Trophoblast cell (in vitro differentiated cells and primary cell): Measurements from ENCODE around the gene MPP7. TPM values are rescaled to one million over a fixed set of nuclear protein-coding genes. Genes with fewer than 3 reads are reported as not detected.

Experiments
- DNase-seq, 2 donors: peaks; one replicate each; pipeline ENCODE4 v3.0.0-alpha.2; 2016
- H2AFZ ChIP-seq: 2 replicates; pipeline ENCODE4 v1.6.1; 2013; ENCODE audit warnings: low read length, moderate library complexity, mild to moderate bottlenecking; ENCODE audit not compliant: insufficient read depth, poor library complexity
- H2AK5ac ChIP-seq: 2 replicates; pipeline ENCODE4 v1.6.1; 2013; ENCODE audit warnings: mild to moderate bottlenecking, low read length
- H2BK120ac ChIP-seq: 2 replicates; pipeline ENCODE4 v1.6.1; 2013; ENCODE audit warnings: low read length, mild to moderate bottlenecking, moderate library complexity; ENCODE audit not compliant: insufficient read depth, poor library complexity
- H2BK12ac ChIP-seq: 2 replicates; pipeline ENCODE4 v1.6.1; 2013; ENCODE audit warnings: mild to moderate bottlenecking, low read length, moderate library complexity
- H2BK5ac ChIP-seq: 2 replicates; pipeline ENCODE4 v1.6.1; 2013; ENCODE audit warnings: low read length, low read depth, moderate library complexity, mild to moderate bottlenecking; ENCODE audit not compliant: poor library complexity
- H3K14ac ChIP-seq: 2 replicates; pipeline ENCODE4 v1.6.1; 2013; ENCODE audit warnings: mild to moderate bottlenecking, low read length
- H3K18ac ChIP-seq: 2 replicates; pipeline ENCODE4 v1.6.1; 2013; ENCODE audit warnings: mild to moderate bottlenecking, low read length
- H3K23ac ChIP-seq: 2 replicates; pipeline ENCODE4 v1.6.1; 2013; ENCODE audit warnings: low read length
- H3K27ac ChIP-seq: 2 replicates; pipeline ENCODE4 v1.5.1; 2013; ENCODE audit warnings: low read depth, mild to moderate bottlenecking, inconsistent platforms, low read length, moderate library complexity
- H3K27me3 ChIP-seq: 2 replicates; pipeline ENCODE4 v1.6.1; 2013; ENCODE audit warnings: inconsistent platforms, mild to moderate bottlenecking, low read length, moderate library complexity; ENCODE audit not compliant: insufficient read depth
- H3K36me3 ChIP-seq, 2 experiments: 1 replicate in 1 of 2; 2 replicates in 1 of 2; pipeline ENCODE4 v1.6.1; 2013; ENCODE audit warnings: low read length in 2 of 2, mild to moderate bottlenecking in 2 of 2, moderate library complexity in 1 of 2; ENCODE audit not compliant: insufficient read depth in 2 of 2, control insufficient read depth in 1 of 2
- H3K4ac ChIP-seq: 2 replicates; pipeline ENCODE4 v1.6.1; 2013; ENCODE audit warnings: low read depth, mild to moderate bottlenecking, low read length, moderate library complexity
- H3K4me1 ChIP-seq, 2 experiments: 1 replicate in 1 of 2; 2 replicates in 1 of 2; pipeline ENCODE4 v1.6.1; 2013; ENCODE audit warnings: low read length in 2 of 2, mild to moderate bottlenecking in 2 of 2, moderate library complexity in 1 of 2; ENCODE audit not compliant: insufficient read depth in 2 of 2, control insufficient read depth in 1 of 2
- H3K4me2 ChIP-seq: 2 replicates; pipeline ENCODE4 v1.6.1; 2013; ENCODE audit warnings: inconsistent platforms, mild to moderate bottlenecking, low read length, moderate library complexity
- H3K4me3 ChIP-seq: 2 replicates; pipeline ENCODE4 v1.5.1; 2013; ENCODE audit warnings: mild to moderate bottlenecking, low read depth, low read length, inconsistent platforms
- H3K79me1 ChIP-seq: one replicate; pipeline ENCODE4 v1.6.1; 2013; ENCODE audit warnings: low read length
- H3K79me2 ChIP-seq: 2 replicates; pipeline ENCODE4 v1.6.1; 2013; ENCODE audit warnings: low read length, mild to moderate bottlenecking; ENCODE audit not compliant: control insufficient read depth, insufficient read depth, poor library complexity
- H3K9ac ChIP-seq: 2 replicates; pipeline ENCODE4 v1.6.1; 2013; ENCODE audit warnings: mild to moderate bottlenecking, low read length
- H3K9me3 ChIP-seq: 2 replicates; pipeline ENCODE4 v1.6.1; 2013; ENCODE audit warnings: low read depth, mild to moderate bottlenecking, control low read depth, inconsistent platforms, low read length; ENCODE audit not compliant: insufficient read depth
- H4K12ac ChIP-seq: 2 replicates; pipeline ENCODE4 v1.6.1; 2013; ENCODE audit warnings: low read depth, mild to moderate bottlenecking, low read length, moderate library complexity
- H4K8ac ChIP-seq: 2 replicates; pipeline ENCODE4 v1.6.1; 2013; ENCODE audit warnings: low read depth, mild to moderate bottlenecking, low read length, moderate library complexity
- H4K91ac ChIP-seq: one replicate; pipeline ENCODE4 v1.6.1; 2013; ENCODE audit warnings: low read depth, mild to moderate bottlenecking, low read length, moderate library complexity
- WGBS: extraction: QIAGEN DNeasy Blood & Tissue Kit; methylation state at CpG from one replicate; pipeline ENCODE4 v1.1.7; 2013; ENCODE audit warnings: missing lambda C conversion rate; ENCODE audit not compliant: insufficient read length, insufficient coverage; ENCODE audit errors: extremely low coverage; 5-methylcytosine and 5-hydroxymethylcytosine counted together
- polyA plus RNA-seq: library from polyadenylated mRNA; stranded (reverse); fragments of 200-250 nt; gene quantifications from 2 replicates; pipeline ENCODE4 v1.2.3, GENCODE V29; 2013

The MPP7 gene
- 12.8 and 13.4 TPM in 2 replicates for polyA plus RNA-seq

DNA sequence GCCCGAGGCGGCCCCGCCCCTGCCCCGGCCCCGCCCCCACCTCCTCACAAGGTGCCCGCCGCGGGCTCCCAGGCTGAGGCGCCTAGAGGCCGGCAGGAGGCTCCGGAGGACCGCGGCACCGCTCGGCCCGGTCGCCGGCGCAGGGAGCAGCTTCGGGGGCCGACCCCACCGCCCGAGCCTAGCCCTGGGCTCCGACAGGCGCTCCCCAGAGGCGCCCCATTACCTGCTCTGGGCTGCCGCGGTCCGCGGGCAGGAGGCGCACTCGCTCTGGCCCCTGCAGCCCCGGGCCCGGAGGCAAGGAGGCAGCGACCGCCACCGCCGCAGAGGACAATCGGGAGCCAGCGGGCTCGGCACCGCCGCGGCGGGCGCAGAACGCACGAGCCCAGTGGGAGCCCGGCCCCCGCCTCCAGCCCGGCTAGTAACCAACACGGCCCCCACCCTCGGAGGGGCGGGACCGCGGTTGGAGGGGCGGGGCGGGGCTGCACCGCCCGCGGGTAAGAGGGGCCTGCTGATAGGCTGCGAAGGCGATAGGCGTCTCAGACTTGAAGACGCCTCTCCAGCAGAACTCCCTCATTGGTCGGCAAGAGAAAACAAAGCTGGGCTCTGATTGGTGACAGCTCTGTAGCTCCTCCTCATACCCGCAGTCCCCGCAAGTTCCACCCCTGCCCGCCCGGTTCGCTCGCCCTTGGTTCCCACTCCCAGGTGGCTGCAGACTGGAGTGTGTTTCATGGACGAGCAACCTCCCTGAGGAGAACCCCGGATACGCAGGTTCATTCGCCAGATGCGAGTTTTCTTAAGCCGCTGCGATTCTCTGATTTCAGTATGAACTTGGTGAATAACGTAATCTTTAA is at the start of gene MPP7:
MPP7 (minus strand) TSS at position 427 of the 851 bp plus-strand sequence. CDS start 64,460 bp downstream, outside the sequence.
- H3K4me2 ChIP-seq, result peak within 1 kb of the TSS; percentile 92
- H3K18ac ChIP-seq, result peak within 1 kb of the TSS; percentile 50
- H2AK5ac ChIP-seq, result no peak within 1 kb of the TSS
- no CpG with 5 or more reads among the region's 80 CpGs for WGBS
- H4K12ac ChIP-seq, result peak within 1 kb of the TSS; percentile 28
- peak within 1 kb of the TSS; percentile 18 for H3K4ac ChIP-seq
- H3K9ac ChIP-seq, result peak within 1 kb of the TSS; percentile 93
- no peaks in the 10 kb centered on the region for H3K9me3 ChIP-seq
- H3K4me1 ChIP-seq, result peaks cover 0 to 2% of the 10 kb centered on the region in 2 experiments
- no peaks in the 10 kb centered on the region for H3K36me3 ChIP-seq
- H3K79me2 ChIP-seq, result no peaks in the 10 kb centered on the region
- peak within 1 kb of the TSS; percentile 62 for H4K91ac ChIP-seq
- no peak within 1 kb of the TSS for H3K23ac ChIP-seq
- H2AFZ ChIP-seq, result peak within 1 kb of the TSS; percentile 62
- peak within 1 kb of the TSS; percentile 9 for H2BK12ac ChIP-seq
- peak; percentile 98 to 99 for DNase-seq
- H3K14ac ChIP-seq, result peak within 1 kb of the TSS; percentile 71
- peak within 1 kb of the TSS; percentile 54 for H2BK120ac ChIP-seq
- peak within 1 kb of the TSS; percentile 73 for H4K8ac ChIP-seq
- H3K27ac ChIP-seq, result peak within 1 kb of the TSS; percentile 66
- peak within 1 kb of the TSS; percentile 60 for H2BK5ac ChIP-seq
- no peaks in the 10 kb centered on the region for H3K27me3 ChIP-seq
- peaks cover 5% of the 10 kb centered on the region for H3K79me1 ChIP-seq
- peak within 1 kb of the TSS; percentile 91 for H3K4me3 ChIP-seq

DNA sequence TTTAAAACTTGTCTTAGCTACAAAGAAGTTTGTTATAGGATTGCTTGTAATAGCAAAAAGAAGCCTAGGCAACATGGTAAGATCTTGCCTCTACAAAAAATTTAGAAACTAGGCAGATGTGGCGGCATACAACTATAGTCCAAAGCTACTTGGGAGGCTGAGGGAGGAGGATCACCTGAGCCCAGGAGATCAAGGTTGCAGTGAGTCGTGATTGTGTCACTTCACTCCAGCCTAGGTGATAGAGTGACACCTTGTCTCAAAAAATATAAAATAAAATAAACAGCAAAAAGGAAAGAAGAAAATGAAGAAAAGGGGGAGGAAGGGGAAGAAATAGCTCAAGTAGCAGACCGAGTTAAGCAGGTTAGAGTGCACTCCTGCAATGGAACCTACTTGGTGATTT is 47.0 kb upstream of the MPP7 start:
- H3K18ac ChIP-seq, result no peak overlapping the region

DNA sequence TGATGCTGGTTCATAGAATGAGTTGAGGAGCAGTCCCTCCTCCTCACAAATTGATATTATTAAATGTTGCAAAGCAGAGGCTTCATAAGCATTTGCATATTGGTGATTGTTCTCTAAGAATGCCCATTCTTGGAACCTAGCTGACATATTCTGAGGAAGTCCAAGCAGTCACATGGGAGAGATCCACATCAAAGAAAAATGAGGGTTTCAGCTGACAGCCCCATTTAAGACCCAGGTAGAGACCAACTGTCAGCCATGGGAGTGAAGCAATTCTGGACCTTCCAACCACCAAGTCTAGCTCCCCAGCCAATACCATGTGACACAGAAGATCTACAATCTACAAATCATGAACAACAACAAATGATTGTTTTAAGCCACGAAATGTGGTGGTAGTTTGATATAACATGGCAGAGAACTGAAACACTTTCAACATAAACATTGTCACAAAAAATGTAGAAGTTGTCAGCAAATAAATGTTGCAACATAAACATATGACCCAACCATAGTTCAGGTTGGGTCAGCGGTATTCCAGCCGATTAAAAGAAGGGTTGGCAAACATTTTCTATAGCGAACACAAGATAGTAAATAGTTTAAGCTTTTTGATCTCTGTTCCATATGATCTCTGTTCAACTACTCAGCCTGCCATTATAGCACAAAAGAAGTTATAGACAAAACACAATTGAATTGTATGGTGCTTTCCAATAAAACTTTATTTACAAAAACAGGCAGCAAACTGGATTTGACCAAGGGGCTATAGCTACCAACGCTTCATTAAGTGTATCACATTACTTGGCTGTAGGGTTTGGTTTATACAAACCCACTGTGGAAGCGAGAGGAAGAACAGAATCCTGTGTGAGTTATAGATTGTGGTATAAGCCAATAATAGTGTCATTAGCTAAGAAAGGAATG is 41.4 kb upstream of the MPP7 start:
- H3K36me3 ChIP-seq, result no peaks in the 10 kb centered on the region
- no CpG with 5 or more reads among the region's 6 CpGs for WGBS
- H3K27me3 ChIP-seq, result no peaks in the 10 kb centered on the region
- no peak overlapping the region for H2BK12ac ChIP-seq
- DNase-seq, result no peak
- H3K79me1 ChIP-seq, result no peaks in the 10 kb centered on the region
- no peak overlapping the region for H3K4me2 ChIP-seq
- no peak overlapping the region for H3K9ac ChIP-seq
- no peak overlapping the region for H3K4ac ChIP-seq
- no peak overlapping the region for H3K18ac ChIP-seq
- no peak overlapping the region for H3K14ac ChIP-seq
- peaks cover 0 to 2% of the 10 kb centered on the region in 2 experiments for H3K4me1 ChIP-seq
- H2AK5ac ChIP-seq, result no peak overlapping the region
- no peak overlapping the region for H2AFZ ChIP-seq
- H3K4me3 ChIP-seq, result no peak overlapping the region
- H3K9me3 ChIP-seq, result no peaks in the 10 kb centered on the region
- no peak overlapping the region for H4K8ac ChIP-seq
- H3K23ac ChIP-seq, result no peak overlapping the region
- no peaks in the 10 kb centered on the region for H3K79me2 ChIP-seq
- H4K91ac ChIP-seq, result no peak overlapping the region
- H3K27ac ChIP-seq, result no peak overlapping the region
- no peak overlapping the region for H2BK120ac ChIP-seq
- no peak overlapping the region for H2BK5ac ChIP-seq
- H4K12ac ChIP-seq, result no peak overlapping the region

More for the DNA sequence above, 47.0 kb upstream of the MPP7 start:
- Histone ChIP-seq H3K36me3 (no peaks in the 10 kb centered on the region), H2AK5ac (no peak overlapping the region), H3K4me2 (no peak overlapping the region), H3K27me3 (no peaks in the 10 kb centered on the region), H4K12ac (no peak overlapping the region), H3K14ac (no peak overlapping the region), H3K79me2 (no peaks in the 10 kb centered on the region), H2BK5ac (no peak overlapping the region), H4K91ac (no peak overlapping the region), H3K4me1 (no peaks in the 10 kb centered on the region), H3K27ac (no peak overlapping the region), H2BK120ac (no peak overlapping the region), H3K23ac (no peak overlapping the region), H2BK12ac (no peak overlapping the region), H4K8ac (no peak overlapping the region), H3K4me3 (no peak overlapping the region), H3K9me3 (no peaks in the 10 kb centered on the region), H3K4ac (no peak overlapping the region), H3K79me1 (no peaks in the 10 kb centered on the region), H3K9ac (no peak overlapping the region), H2AFZ (no peak overlapping the region)
- no CpG with 5 or more reads among the region's 3 CpGs for WGBS
- DNase-seq, result no peak

GRCh38 chr10:28343252-28343651 is 40.4 kb upstream of the MPP7 start:
- no peak overlapping the region for H2AK5ac ChIP-seq
- H3K27ac ChIP-seq, result no peak overlapping the region
- no CpG with 5 or more reads among the region's 2 CpGs for WGBS
- H3K27me3 ChIP-seq, result no peaks in the 10 kb centered on the region
- H3K4me2 ChIP-seq, result no peak overlapping the region
- H2AFZ ChIP-seq, result no peak overlapping the region
- H4K12ac ChIP-seq, result no peak overlapping the region
- no peak overlapping the region for H2BK12ac ChIP-seq
- no peaks in the 10 kb centered on the region for H3K36me3 ChIP-seq
- peaks cover 0 to 5% of the 10 kb centered on the region in 2 experiments for H3K4me1 ChIP-seq
- no peak overlapping the region for H3K23ac ChIP-seq
- no peak overlapping the region for H3K9ac ChIP-seq
- no peak overlapping the region for H3K4ac ChIP-seq
- no peak overlapping the region for H3K18ac ChIP-seq
- H2BK5ac ChIP-seq, result no peak overlapping the region
- peaks cover 1% of the 10 kb centered on the region for H3K79me1 ChIP-seq
- no peaks in the 10 kb centered on the region for H3K9me3 ChIP-seq
- no peak for DNase-seq
- no peaks in the 10 kb centered on the region for H3K79me2 ChIP-seq
- no peak overlapping the region for H4K91ac ChIP-seq
- H2BK120ac ChIP-seq, result no peak overlapping the region
- H3K14ac ChIP-seq, result no peak overlapping the region
- H3K4me3 ChIP-seq, result no peak overlapping the region
- H4K8ac ChIP-seq, result no peak overlapping the region
